H1 (cell line): ENCODE results near the gene PLPPR4.
"Not testable (repeated sequence)": the region's sequence is repeated elsewhere in the genome, so short reads cannot be mapped to it uniquely, and the experiment has no call there.

Experiments
- BCL11A ChIP-seq, 2 experiments: IDR thresholded peaks; one replicate each; pipeline ENCODE4 v1.6.1; 2011; ENCODE audit warnings: low read depth in 2 of 2, low read length in 2 of 2, mild to moderate bottlenecking in 2 of 2
- CREB1 ChIP-seq: IDR thresholded peaks from 2 replicates; pipeline ENCODE4 v1.6.1; 2012; ENCODE audit warnings: inconsistent platforms
- EP300 ChIP-seq, 2 experiments: IDR thresholded peaks; 1 replicate in 1 of 2; 2 replicates in 1 of 2; pipeline ENCODE4 v1.6.1; 2011 to 2012; ENCODE audit warnings: low read depth in 2 of 2, low read length in 2 of 2, mild to moderate bottlenecking in 2 of 2, borderline replicate concordance in 1 of 2, inconsistent platforms in 1 of 2, moderate library complexity in 1 of 2
- EZH2 ChIP-seq: fragments of 200-600 bp; sonication (generic); IDR thresholded peaks from 2 replicates; pipeline ENCODE4 v1.7.1; 2012; ENCODE audit warnings: low read depth, mild to moderate bottlenecking, moderate library complexity, low read length, inconsistent platforms; ENCODE audit not compliant: severe bottlenecking
- GTF2F1 ChIP-seq: IDR thresholded peaks from 2 replicates; pipeline ENCODE4 v1.6.1; 2012; ENCODE audit warnings: low read depth, low read length, improper control_type of control experiment, borderline replicate concordance
- JUND ChIP-seq: IDR thresholded peaks from 2 replicates; pipeline ENCODE4 v1.6.1; 2011; ENCODE audit warnings: mild to moderate bottlenecking, improper control_type of control experiment, low read length
- POLR2A ChIP-seq, 2 experiments: IDR thresholded peaks; 1 replicate in 1 of 2; 2 replicates in 1 of 2; pipeline ENCODE4 v1.6.1; 2011; ENCODE audit warnings: low read depth in 2 of 2, low read length in 2 of 2, mild to moderate bottlenecking in 2 of 2; ENCODE audit errors: control extremely low read depth in 1 of 2
- SIN3A ChIP-seq, 2 experiments: IDR thresholded peaks in 1 of 2; conservative IDR thresholded peaks in 1 of 2; 2 replicates each; pipeline ENCODE4 v1.6.1; 2011 to 2012; ENCODE audit warnings: low read length in 2 of 2, improper control_type of control experiment in 1 of 2, low read depth in 1 of 2, mild to moderate bottlenecking in 1 of 2
- TAF7 ChIP-seq: optimal IDR thresholded peaks from 2 replicates; pipeline ENCODE3; 2011; ENCODE audit warnings: low read depth, mild to moderate bottlenecking, inconsistent platforms, low read length, moderate library complexity, borderline replicate concordance
- TCF12 ChIP-seq: IDR thresholded peaks from 2 replicates; pipeline ENCODE4 v1.6.1; 2011; ENCODE audit warnings: low read depth, mild to moderate bottlenecking, low read length
- TF ChIP-seq, protein P1 (sequence below), 3 experiments: IDR thresholded peaks; 1 replicate in 2 of 3; 2 replicates in 1 of 3; pipeline versions ENCODE4 v1.5.1 to v1.6.1; 2011; ENCODE audit warnings: low read length in 3 of 3, mild to moderate bottlenecking in 3 of 3, inconsistent platforms in 2 of 3, low read depth in 1 of 3, moderate library complexity in 1 of 3; ENCODE audit not compliant: insufficient read depth in 1 of 3; ENCODE audit errors: control extremely low read depth in 1 of 3

DNA sequence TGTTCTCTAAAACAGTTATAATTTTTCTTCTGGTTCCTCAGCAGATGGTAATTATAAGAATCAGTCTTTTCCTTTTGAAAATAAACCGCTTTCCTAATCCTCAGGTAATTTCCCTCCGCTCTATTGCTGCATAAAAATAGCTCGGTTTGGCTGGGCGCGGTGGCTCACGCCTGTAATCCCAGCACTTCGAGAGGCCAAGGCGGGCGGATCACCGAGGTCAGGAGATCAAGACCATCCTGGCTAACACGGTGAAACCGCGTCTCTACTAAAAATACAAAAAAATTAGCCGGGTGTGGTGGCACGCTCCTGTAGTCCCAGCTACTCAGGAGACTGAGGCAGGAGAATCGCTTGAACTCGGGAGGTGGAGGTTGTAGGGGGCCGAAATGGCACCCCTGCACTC is 19.2 kb downstream of the PLPPR4 start:
- TF ChIP-seq, protein P1, sequence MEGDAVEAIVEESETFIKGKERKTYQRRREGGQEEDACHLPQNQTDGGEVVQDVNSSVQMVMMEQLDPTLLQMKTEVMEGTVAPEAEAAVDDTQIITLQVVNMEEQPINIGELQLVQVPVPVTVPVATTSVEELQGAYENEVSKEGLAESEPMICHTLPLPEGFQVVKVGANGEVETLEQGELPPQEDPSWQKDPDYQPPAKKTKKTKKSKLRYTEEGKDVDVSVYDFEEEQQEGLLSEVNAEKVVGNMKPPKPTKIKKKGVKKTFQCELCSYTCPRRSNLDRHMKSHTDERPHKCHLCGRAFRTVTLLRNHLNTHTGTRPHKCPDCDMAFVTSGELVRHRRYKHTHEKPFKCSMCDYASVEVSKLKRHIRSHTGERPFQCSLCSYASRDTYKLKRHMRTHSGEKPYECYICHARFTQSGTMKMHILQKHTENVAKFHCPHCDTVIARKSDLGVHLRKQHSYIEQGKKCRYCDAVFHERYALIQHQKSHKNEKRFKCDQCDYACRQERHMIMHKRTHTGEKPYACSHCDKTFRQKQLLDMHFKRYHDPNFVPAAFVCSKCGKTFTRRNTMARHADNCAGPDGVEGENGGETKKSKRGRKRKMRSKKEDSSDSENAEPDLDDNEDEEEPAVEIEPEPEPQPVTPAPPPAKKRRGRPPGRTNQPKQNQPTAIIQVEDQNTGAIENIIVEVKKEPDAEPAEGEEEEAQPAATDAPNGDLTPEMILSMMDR (IDR thresholded peaks at IDR 0.05; ENCODE audit: control extremely low read depth in 1 of 3, insufficient read depth in 1 of 3, low read depth in 1 of 3, low read length in 3 of 3): not testable (repeated sequence)
- TF ChIP-seq POLR2A (IDR thresholded peaks at IDR 0.05; ENCODE audit: control extremely low read depth in 1 of 2, low read depth in 2 of 2, low read length in 2 of 2); SIN3A (conservative IDR thresholded peaks at IDR 0.05 in 1 of 2, IDR thresholded peaks at IDR 0.05 in 1 of 2; ENCODE audit: low read depth in 1 of 2, low read length in 2 of 2); EP300 (IDR thresholded peaks at IDR 0.05; ENCODE audit: borderline replicate concordance in 1 of 2, low read depth in 2 of 2, low read length in 2 of 2); JUND; CREB1; TCF12; GTF2F1; EZH2; BCL11A (IDR thresholded peaks at IDR 0.05; ENCODE audit: low read depth in 2 of 2, low read length in 2 of 2); TAF7: not testable (repeated sequence)
